GM21360 (cell line): Measurements from ENCODE around the gene LENG1.
A peak's percentile ranks its signal among the peaks of the same experiment; 100 is the strongest.
"Not testable (repeated sequence)": the region's sequence is repeated elsewhere in the genome, so short reads cannot be mapped to it uniquely, and the experiment has no call there.

Experiments
- ATAC-seq: cut with Tn5 transposase; IDR thresholded peaks from one replicate; pipeline ENCODE4 v1.9.1; 2021; ENCODE audit warnings: mild to moderate bottlenecking, moderate library complexity; ENCODE audit not compliant: unreplicated experiment

The LENG1 gene

DNA sequence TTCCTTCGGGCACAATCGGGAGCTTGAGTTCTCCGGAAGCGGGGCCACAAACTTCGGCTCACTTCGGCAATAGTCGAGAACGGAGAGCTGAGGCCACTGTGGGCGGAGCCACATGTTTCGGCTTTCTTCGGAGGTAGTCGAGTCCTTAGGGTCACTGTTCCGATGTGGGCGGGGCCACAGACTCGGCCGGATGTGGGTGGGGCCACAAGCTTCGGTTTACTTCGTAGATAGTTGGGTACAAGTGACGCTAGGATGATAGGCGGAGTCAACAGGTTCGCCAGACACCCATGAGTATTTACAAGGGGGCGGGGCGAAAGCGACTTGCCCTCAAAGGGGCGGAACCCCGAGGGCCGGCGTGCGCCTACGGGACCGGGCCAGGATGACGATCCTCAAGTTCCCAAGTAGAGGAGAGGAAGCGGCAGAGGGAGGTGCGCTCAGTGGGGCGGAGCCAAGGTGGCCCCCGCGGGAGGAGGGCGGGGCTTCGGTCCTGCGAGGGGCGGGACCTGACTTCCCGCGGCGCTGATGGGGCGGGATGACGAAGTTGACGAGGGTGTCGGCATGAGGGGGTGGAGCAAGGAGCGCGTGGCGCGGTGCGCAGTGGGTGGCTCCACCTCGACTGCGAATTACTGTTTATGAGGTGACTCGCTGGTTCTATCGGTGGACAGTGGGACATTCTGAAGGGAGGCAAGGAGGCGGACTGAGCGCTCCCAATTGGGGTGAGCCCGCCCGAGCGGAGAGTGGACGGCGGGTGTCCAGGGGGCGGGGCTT is 30.4 kb upstream of the LENG1 start:
- ATAC-seq, result peak; percentile 38

DNA sequence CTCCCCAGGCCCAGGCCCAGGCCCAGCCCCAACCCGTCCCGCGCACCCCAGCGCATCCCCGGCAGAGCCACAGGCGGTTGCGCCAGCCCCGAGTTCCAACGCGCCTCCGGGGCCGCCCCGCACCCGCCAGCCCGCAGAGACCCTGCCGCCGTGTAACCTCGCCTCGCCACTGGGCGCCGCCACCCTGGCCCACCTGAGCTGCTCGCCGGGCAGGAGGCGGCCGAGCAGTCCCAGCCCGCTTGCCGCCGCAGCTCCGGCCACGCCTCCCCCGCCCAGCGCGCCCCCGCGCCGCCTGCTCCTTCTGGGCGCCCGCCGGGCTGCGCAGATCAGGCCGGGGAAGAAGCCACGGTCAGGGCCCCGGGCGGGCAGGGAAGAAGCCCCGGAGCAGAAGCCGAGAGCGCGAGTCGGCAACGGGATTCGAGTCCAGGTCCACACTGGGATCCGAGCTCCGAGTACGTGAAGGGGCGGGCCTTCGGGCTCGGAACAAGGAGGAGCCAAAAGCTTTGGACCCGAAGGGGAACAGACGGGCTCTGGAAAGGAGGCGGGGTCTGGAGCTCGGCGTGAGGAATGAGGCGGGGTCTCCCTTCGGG is 29.7 kb upstream of the LENG1 start, which contains the start of gene MBOAT7:
TSS of gene MBOAT7 (minus strand) at position 436 of the 590 bp plus-strand sequence. CDS start 1,072 bp downstream, outside the sequence.
- ATAC-seq, result peak; percentile 21

DNA sequence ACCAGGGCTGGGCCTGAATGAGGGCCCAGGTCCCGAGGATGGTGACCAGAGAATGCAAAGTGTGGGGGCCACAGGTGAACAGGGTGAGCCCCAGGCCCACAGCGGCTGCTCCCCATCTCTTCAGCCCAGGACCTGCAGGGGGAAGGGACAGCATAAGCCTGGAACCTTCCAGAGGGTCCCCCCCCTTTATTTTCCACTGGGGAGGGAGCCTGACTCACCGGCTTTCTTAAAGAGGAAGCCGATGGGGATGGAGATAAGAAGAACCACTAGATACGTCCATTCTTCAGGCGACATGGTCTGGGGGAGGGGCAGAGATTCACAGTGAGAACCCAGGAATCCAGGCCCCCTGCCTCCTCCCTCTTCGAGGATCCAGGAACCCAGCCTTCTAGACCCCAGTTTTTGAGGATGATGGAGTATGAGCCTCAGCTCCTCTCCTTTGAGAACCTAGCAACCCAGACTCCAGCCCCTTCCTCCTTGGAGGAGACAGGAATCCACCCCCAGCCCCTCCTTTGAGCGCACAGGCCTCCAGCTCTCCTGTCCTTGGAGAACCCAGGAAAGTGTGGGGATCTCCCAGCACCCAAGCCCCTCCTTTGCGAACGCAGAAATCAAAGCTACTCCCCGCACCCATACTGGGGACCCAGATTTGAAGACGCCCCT is 28.8 kb upstream of the LENG1 start:
- ATAC-seq, result no peak

DNA sequence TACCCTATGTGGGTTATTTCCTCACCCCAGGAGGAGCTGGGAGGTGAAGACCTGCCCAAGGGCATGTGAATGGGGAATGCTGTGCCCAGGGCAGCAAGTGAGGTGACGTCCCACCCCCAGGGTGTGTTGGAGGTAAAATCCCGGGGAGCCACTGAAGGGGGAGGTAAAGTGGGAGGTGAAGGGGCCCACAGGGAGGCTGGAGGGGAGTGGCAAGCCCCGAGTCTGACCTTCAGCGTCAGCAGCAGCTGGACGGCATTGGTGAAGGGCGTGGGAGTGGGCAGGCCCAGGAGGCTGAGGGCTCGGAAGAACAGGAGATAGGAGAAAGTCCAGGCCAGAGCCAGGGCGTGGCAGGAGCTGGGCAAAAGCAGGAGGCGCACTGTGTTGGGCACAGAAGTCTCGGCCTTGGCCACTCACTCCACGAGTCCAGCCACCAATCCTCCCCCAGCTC is 27.4 kb upstream of the LENG1 start:
- ATAC-seq, result no peak

DNA sequence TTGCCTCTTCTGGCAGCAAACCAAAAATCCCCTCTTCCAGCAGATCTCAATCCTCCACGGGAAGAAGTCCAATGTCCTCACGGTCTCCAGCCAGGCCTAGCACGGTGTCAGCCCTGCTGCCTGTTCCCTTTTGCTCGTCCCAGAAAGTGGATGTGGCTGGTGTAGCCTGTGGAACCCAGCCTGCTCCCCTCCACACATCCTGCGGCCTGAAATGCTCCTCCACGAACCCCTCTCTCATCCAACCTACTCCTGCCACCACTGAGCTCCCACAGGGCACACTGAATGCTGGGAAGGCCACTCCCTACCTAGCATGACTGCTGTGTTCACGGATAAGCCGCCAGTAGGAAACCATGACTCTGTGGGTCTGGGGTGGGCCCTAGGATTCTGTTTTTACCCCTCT is 26.8 kb upstream of the LENG1 start:
- no peak for ATAC-seq

DNA sequence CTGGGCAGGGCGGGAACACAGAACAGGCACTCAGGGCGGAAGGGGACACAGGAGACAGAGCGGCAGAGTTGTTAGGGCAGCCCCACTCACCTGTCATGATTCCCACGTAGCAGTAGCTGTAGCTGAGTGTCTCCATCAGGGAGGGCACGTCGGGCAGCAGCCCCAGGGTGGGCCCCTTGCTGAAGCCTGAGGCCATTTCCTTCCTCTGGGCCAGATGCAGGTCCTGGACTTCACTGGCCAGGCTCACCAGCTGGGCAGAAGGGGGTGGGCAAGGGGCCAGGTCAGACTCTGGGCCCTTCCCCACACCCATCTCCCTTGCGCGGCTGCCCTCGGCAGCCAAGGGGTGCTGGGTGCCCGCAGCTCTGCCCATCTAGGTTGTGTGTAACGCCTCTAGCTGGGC is 23.9 kb upstream of the LENG1 start:
- ATAC-seq, result no peak

DNA sequence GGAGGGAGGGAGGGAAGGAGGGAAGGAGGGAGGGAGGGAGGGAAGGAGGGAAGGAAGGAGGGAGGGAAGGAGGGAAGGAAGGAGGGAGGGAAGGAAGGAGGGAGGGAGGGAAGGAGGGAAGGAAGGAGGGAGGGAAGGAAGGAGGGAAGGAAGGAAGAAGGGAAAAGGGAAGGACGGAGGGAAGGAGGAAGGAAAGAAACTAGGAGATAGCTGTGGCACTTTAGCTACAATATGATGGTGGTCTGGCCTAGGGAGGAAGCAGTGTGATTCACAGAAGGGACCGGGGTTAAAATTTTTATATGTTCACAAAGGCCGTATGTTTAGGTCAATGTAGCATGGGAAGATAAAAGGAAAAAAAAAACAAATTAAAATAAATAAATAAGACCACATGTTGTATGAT is 22.4 kb upstream of the LENG1 start:
- not testable (repeated sequence) for ATAC-seq

DNA sequence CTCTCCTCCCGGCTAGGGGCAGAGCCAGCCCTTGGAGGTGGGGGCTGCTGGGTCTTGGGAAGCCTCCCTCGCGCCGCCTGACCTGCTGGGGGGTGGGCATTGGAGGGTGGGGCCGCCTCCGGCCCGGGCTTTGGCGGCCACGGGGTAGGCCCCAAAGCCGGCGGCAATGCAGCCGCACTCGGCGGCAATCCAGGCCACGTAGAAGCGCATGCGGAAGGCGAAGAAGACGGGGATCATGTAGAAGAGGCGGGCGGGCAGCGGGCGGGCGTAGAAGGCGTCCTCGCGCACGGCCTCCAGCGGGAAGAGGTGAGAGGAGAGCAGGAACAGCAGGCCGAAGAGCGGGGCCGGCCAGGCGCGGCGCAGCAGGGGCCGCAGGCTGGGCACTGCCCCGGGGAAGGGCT is 21.2 kb upstream of the LENG1 start:
- ATAC-seq, result no peak

DNA sequence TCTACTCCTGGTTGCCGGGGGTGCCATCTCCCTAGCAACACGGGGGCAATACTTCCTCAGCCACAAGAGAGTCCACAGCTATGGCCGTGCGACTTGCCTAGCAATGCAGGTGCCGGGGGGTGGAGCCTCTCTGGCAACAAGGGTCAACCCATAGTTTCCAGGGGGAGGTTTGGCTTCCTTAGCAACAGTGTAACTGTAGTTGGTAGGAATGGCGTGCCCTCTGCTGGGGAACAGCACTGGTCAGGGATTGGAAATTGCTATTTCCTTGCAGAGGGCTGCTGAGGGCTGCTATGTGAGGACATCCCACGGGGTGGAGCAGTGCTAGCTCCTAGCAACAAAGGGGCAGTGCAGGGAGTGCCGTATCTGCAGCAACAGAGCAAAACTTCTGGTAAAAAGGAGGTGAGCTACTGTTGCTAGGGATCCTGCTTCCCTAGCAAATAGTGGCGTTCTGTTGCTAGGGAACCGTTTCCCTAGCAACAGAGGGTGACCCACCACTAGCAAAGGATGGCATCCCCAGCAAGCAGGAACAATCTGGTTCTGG is 20.5 kb upstream of the LENG1 start:
- ATAC-seq, result no peak

DNA sequence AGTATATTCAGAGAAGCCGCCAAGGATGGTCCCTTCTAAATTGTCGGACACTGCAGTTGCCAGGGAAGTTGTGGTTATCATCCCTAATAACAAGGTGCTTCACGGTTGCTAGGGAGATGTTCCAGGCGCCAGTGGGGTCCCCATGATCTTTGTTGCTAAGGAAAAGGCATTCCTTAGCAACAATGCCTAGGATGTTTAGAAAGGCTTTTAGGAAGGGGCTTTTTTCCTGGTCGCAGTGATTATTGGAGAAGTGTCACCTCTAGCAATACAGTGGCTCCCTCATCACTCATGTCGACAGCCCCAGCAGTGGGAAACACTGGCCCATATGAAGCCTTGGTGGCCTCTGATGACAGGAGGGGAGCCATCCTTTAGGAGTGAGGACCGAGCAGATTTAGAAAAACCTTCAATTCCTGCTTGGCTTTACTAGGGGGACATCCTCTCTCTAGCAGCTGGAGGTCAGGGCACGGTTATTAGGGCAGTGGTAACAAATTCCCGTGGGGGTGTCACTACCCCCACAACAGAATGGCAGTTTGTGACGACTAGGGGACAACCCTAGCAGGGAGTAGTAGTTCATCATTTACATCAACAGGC is 19.8 kb upstream of the LENG1 start:
- no peak for ATAC-seq

DNA sequence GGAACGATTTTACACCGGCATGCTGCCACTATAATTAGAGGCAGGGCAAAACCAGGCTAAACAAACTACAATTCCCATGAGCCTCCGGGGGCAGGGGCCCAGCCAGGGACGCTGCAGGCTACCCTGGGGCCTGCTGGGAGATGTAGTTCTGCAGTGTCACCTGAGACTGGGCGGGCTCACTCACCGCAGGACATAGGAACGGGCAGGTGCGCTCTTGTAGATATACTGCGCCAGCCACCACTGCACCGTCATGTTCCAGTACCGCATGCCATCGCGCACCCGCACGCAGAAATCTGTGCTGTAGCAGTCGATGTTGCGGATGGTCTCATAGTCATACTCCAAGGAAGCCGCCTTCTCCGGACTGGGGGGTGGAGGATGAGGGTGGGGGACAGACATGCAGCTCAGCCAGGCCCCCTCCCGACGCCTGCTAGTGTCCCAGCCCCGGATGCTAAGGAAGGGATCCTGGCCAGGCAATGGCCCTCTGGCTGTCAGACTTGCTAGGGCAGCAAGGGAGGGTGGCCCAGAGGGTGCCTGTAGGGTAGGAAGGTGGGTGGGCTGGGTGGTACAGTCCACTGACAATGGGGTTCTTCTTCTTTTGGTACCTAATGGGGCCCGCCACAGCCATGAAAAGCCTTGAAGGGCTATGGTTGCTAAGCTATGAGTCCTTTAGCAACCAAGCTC is 19.2 kb upstream of the LENG1 start:
- ATAC-seq, result no peak

DNA sequence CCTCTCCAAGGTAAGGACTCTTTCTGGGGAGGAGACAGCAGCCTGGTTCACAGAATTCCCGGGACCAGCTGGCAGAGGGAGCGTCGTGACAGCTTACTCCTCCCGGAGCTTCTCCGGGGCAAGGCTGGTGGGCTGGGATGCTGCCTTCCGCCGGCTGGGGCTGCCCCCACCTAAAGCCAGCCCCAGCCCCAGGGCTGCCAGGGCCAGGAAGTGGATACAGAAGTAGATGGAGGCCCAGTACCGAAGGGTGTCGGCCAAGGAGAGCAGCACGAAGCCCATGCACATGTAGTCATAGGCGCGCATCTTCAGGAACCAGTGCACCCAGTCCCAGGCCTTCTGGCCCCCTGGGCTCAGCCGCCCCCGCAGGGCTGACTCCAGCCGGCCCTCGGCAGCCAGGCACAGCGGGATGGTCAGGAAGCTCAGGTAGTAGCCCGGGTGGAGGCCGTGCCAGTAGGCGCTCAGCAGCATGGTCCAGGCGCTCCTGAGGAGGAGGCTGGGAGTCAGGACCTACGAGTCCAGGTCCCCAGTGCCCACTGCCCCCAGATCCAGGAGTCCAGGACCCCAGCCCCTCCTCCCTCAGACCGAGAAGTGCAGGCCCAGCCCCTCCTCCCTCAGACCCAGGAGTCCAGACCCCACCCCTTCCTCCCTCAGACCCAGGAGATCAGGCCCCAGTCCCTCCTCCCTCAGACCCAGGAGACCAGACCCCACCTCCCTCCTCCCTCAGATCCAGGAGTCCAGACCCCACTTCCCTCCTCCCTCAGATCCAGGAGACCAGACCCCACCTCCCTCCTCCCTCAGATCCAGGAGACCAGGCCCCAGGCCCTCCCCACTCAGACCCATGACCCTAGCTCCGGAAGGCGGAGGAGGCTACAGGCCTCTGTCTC is 14.7 kb upstream of the LENG1 start:
- ATAC-seq, result no peak

DNA sequence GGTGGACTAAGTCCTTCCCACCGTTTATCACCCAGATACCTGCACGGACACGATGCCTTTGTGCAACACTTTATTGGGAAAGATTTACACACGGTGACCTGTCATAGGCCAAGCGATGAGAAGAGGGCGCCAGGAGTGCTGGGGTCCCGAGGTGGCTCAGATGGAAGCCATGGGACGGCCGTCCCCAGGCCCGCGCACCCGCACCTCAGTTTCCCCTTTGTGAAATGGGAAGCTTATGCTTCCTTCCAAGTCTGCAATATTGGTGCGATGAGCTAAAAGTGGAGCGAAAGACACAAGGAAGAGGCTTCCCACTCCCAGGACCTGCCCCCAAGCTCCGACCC is 13.8 kb upstream of the LENG1 start:
- ATAC-seq, result no peak

DNA sequence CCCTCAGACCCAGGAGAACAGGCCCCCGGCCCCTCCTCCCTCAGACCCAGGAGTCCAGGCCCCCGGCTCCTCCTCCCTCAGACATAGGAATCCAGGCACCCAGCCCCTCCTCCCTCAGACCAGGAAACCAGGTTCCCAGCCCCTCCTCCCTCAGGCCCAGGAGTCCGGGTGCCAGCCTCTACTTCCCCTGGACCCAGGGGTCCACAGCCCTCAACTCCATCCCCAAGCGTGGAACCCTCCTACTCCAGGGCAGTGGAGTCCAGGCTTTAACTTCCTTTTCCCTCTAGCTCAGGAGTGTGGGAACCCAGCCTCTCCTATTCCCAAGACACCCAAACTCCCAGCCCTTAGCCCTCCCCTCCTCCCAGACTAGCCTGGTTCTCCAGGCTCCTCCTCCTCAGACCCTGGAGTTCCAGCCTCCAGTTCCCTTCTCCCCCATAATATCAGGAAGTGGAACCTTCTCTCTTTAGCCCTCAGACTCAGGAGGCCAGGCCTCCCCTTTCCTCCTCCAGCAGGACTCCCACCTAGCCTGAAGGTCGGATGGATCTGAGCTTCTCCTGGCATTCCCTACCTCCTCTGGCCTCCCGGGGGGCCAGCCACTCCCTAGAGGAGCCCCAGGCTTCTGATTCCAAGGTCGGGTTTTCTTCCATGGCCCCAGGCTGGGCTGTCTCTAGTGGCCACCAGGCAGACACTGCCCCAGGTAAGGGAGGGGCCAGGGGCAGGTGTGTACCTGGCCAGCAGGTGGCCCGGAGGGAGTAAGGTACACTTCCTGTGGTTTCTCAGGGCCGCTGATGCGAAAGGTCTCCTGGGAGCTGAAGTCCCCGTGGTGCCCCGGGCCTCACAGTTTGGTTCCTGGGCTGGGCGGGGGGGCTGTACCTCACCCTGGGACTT is 13.2 kb upstream of the LENG1 start, which contains the start of gene TMC4:
TSS of gene TMC4 (minus strand) at position 690 of the 888 bp plus-strand sequence. CDS start at position 647, 43 bp downstream.
- ATAC-seq, result no peak

DNA sequence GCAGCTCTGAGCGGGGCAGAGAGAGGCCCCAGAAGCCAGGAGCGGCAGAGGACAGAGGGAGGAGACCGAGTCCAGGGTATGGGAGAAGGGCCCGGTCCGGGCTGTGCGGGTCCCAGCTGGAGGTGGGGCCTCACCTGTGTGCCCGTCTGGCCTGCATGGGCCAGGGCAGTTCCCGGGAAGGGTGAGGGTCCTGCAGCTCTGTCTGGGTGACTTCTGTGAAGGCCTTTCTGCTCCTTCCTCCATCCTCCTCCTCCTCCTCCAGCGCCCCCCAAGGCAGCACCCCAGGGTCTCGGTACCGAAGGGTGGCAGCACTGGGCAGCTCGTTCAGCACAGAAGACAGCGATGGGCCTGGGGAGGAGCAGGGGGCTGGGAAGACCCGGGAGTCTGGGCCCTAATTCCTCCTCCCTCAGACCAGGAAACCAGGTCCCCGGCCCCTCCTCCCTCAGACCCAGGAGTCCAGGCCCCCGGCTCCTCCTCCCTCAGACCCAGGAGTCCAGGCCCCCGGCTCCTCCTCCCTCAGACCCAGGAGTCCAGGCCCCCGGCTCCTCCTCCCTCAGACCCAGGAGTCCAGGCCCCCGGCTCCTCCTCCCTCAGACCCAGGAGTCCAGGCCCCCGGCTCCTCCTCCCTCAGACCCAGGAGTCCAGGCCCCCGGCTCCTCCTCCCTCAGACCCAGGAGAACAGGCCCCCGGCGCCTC is 12.4 kb upstream of the LENG1 start:
- ATAC-seq, result not testable (repeated sequence)

DNA sequence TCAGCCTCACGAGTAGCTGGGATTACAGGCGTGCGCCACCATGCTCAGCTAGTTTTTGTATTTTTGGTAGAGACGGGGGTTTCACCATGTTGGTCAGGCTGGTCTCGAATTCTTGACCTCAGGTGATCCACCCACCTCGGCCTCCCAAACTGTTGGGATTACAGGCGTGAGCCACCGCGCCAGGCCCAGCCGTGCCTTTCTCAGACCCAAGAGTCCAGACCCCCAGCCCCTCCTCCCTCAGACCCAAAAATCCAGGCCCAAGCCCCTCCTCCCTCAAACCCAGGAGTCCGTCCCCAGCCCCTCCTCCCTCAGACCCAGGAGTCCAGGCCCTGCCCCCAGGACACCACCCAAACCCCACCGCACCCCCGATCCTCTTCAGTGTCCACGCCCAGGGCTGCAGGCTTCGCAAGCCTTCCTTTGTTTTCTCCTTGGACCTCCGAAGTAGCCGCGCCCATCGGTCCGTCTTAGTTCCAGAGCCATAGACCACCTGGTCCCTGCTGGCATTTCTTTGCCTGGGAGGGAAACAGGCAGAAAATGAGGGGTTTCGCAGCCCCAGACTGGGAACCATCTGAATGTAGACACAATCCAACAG is 9.7 kb upstream of the LENG1 start:
- no peak for ATAC-seq

DNA sequence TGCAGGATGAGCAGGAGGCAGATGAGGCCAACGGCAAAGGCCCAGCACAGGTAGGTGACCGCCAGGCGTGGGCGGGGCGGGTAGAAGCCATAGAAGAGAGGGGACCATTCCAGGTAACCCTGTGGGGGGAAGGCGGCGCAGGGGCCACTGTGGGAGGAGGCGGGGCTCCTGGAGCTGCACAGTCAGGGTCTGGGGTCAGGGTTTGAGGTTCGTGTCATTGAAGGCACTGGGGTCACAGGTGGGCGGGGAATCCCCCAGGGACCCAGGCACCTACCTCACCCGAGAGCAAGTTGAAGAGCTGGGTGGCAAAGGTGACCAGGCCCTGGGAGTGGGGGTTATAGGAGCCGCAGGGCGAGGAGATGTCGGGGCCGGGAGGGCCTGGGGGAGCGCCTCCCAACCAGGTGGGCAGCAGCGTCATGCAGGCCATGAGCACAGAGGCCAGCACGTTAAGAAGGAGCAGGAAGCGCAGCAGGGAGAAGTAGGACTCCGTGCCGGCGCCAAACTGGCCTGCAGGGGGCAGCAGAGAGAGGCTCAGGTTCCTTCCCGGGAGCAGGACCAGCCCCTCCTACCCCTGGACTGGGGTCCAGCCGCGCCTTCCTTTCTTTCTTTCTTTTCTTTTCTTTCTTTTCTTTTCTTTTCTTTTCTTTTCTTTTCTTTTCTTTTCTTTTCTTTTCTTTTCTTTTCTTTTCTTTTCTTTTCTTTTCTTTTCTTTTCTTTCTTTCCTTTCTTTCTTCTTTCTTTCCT is 8.8 kb upstream of the LENG1 start:
- no peak for ATAC-seq
